ENCODE results near the gene ZNF408.
"Not testable (repeated sequence)": the region's sequence is repeated elsewhere in the genome, so short reads cannot be mapped to it uniquely, and the experiment has no call there.

Gene ZNF408

DNA sequence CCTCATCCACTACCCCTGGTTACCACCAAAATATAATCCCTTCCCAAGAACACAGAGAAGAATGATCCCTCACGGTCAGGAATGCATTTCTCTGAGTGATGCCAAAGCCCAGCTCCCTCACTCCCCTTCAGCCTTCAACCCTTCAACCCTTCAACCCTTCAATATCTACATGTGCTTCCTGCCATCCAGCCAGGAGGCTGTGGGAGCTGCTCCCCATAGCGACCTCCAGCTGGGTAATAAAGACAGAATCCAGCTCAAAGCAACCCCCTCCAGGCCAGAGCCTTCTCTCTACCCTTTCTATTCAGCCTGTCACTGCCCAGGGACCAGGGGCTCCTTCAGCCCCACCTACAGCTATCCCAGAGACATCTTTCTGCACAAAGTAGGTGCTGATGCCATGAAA is 3.1 kb upstream of the ZNF408 start:
- DNase-seq (ENCODE audit: low spot score), result no peak

DNA sequence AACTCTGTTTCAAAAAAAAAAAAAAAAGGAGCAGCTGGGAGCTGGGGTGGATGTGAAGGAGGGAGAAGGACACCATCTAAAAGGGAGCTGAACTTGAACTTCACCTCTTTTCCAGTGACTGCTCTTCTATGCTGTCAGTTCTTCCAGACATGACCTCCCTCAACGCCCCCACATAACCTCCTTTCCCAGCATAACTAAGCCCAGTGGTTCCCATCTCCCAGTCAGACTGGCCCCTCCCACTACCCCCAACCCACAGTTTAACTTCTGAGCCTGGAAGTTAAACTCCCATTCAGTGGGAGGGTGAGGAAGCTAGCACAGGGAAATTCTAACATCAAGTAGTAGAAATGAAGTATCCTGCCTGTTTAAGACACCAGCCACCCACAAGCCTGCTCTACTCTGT is 2.2 kb upstream of the ZNF408 start:
- DNase-seq (ENCODE audit: low spot score), result no peak

DNA sequence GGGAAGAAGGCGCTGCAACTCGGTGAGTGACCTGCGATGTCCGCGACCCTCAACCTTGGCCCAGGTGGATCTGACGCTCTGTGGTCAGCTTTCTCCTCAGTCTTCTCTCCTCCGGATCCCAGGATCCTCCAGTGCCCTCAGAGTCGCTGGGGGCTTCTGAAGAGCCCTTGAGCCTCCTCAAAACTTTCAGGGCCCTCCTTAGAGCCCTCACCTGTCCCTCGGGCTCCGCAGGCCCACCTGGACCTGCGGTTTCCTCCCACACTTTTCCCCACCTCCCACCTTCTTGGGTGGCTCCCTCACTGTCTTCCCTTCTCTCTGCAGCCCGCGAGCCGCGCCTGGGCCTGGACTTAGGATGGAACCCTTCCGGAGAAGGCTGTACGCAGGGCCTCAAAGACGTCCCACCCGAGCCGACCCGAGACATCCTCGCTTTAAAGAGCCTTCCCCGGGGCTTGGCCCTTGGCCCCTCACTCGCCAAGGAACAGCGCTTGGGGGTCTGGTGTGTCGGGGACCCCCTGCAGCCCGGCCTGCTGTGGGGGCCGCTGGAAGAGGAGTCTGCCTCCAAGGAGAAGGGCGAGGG is 335 bp downstream of the ZNF408 start:
- DNase-seq (ENCODE audit: low spot score), result no peak

DNA sequence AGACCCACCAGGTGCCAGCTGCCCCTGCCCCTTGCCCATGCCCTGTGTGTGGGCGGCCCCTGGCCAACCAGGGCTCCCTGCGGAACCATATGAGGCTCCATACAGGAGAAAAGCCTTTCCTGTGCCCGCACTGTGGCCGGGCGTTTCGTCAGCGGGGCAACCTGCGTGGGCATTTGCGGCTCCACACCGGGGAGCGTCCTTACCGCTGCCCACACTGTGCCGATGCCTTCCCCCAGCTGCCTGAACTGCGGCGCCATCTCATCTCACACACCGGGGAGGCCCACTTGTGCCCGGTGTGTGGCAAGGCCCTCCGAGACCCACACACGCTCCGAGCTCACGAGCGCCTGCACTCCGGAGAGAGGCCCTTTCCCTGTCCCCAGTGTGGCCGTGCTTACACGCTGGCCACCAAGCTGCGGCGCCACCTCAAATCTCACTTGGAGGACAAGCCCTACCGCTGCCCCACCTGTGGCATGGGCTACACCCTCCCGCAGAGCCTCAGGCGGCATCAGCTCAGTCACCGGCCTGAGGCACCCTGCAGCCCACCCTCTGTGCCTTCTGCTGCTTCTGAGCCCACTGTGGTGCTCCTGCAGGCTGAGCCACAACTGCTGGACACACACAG is 4.3 kb downstream of the ZNF408 start:
- DNase-seq (ENCODE audit: low spot score), result no peak

DNA sequence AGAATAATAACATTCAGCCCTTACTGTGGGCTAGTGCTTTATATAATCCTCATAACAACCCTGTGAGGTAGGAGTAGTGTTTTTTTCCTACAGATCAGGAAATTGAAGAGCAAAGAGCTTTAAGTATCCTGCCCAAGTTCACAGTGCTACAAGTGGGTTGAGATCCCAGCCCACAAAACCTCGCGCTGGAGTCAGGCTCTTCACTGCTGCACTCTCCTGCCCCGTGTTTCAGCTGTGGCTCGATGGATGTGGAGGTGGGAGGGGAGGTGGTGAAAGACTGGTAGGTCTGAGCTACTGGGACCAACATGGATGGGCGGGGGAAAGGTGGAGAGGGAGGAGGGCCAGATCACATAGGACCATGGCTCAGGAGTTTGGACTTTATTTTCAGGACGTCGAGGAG is 6.1 kb downstream of the ZNF408 start:
- DNase-seq (ENCODE audit: low spot score), result no peak

DNA sequence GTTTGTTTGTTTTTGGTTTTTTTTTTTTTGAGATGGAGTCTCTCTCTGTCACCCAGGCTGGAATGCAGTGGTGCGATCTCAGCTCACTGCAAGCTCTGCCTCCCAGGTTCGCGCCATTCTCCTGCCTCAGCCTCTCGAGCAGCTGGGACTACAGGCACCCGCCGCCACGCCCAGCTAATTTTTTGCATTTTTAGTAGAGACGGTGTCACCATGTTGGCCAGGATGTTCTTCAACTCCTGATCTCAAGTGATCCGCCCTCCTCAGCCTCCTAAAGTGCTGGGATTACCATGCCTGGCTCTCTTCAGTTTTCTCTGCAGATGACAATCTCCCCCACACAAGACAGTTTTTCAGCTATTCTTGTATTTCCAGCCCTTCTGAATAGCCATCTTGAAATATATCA is 8.5 kb downstream of the ZNF408 start:
- DNase-seq (ENCODE audit: low spot score), result not testable (repeated sequence)

DNA sequence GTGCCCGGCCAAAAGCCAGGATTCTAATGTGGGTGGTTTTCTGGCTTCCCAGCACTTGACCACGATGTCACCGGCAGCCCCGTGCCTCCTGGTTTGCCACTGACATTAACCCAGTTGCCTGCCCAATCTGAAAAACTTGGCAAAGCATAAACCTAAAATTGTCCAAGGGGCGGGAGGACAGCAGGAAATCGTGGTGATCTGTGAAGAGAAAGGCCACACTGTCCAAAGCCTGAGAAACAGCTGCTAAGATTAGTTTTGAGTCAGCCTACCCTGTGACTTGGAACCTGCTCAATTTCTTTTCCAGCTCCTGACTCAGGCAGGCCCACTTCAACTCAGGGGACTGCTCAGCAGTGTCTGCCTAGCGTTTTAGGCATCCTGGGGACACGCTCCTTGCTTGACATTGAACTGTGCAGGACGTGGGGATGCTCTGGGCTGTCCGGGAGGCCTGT is 10.0 kb downstream of the ZNF408 start:
- no peak for DNase-seq (ENCODE audit: low spot score)

DNA sequence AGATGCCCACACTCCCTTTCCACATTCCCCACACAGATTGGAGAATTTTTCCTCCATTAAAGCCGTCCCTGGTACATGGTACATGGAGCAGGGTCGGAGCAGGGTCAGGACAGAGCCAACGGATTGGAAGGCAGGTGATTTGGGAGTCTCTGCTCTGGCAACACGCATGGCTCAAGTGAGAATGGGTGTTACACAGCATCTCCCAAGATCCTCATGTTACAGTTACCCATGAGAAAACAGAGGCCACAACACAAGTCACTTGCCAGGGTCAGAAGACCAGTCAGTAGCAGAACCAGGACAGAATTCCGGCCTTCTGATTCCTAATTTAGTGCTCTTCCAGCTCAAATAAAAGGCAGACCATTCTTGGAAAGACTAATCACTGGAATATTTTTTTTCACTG is 10.5 kb downstream of the ZNF408 start:
- DNase-seq (ENCODE audit: low spot score), result no peak

DNA sequence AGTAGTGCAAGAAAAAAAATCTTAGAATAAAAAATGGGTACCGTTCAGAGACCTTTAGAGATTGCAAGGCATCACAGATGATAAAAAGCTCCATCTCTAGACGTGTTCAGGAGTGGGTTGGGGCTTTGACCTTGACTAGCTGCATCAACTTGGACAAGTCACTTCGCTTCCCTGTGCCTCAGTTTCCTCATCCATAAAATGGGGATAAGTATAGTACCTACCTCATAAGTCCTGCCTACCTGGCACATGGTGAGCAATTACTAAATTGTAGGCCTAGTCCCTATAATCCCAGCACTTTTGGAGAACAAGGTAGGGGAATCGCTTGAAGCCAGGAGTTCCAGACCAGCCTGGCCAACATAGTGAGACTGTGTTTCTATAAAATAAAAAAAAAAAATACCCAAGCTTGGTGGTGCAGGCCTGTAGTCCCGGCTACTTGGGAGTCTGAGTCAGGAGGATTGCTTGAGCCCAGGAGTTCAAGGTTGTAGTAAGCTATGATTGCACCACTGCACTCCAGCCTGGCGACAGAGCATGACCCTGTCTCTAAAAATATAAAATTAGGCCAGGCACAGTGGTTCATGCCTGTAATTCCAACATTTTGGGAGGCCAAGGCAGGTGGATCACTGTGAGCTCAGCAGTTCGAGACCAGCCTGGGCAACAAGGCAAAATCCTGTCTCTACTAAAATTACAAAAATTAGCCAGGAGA is 12.2 kb downstream of the ZNF408 start:
- no peak for DNase-seq (ENCODE audit: low spot score)

DNA sequence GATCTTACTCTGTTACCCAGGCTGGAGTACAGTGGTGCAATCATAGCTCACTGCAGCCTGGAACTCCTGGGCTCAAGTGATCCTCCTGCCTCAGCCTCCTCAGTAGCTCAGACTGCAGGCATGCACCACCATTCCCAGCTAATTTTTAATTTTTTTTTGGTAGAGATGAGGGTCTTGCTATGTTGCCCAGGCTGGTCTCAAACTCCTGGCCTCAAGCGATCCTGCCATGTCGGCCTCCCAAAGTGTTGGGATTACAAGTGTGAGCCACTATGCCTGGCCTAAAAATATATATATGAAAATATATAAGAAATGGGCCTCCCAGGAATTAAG is 17.0 kb downstream of the ZNF408 start:
- DNase-seq (ENCODE audit: low spot score), result not testable (repeated sequence)

DNA sequence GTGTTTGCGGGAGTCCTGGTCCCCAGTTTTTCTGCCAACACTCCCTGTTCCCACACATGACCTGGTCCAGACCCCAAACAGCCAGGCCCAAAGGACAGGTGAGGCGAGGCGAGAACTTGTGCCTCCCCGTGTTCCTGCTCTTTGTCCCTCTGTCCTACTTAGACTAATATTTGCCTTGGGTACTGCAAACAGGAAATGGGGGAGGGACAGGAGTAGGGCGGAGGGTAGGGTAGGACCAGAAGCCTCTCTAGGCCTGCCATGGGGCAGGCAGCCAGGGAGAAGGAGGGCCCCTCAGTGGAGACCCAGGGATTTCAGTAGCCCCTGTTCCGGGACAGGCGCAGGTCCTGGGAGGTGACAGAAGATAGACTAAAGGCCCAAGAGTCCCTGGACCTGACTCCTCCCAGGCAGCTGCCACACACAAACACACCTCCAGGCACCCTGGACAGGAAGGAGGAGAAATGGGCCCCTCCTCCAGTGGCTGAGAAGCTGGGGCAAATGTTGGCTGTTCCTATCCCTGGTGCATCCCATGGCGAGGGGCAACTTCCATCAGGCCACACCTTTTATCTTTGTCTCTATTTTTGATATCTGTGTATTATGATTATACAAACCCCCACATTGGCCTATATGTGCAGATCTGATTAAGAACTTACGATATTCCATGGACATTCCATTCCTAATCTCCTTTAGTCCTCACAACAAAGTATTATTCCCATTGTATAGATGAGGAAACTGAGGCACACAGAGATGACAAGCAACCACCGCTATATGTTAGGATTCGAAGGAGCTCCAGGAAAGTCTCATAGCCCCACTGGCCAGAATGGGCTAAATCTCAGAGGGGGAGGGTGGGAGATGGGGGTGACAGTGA is 17.6 kb downstream of the ZNF408 start:
- DNase-seq (ENCODE audit: low spot score), result peak; percentile 85

DNA sequence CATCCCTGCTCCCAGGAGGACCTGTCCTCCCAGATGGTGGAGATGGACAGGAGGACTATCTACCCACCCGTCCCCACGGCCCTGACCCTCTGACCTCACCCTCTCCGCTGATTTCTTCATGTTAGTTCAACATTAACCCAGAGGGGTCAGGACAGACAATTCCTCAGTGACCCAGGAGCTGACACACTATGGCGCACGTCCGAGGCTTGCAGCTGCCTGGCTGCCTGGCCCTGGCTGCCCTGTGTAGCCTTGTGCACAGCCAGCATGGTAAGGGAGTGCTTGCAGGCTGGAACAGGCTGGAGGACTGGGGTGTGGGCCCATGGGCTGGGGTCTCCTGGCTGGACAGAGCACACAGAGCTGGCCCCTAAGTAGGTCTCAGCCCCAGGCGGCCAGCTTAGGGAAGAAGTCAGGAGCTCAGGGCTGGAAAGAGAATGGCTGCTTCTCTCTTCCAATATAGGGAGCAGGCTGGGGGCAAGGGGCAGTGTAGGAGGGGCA is 18.3 kb downstream of the ZNF408 start, which contains the start of gene F2:
Gene F2 (plus strand): TSS at position 166 of the 495 bp plus-strand sequence. CDS start 23 bp downstream, at position 189.
- peak; percentile 84 for DNase-seq (ENCODE audit: low spot score)

DNA sequence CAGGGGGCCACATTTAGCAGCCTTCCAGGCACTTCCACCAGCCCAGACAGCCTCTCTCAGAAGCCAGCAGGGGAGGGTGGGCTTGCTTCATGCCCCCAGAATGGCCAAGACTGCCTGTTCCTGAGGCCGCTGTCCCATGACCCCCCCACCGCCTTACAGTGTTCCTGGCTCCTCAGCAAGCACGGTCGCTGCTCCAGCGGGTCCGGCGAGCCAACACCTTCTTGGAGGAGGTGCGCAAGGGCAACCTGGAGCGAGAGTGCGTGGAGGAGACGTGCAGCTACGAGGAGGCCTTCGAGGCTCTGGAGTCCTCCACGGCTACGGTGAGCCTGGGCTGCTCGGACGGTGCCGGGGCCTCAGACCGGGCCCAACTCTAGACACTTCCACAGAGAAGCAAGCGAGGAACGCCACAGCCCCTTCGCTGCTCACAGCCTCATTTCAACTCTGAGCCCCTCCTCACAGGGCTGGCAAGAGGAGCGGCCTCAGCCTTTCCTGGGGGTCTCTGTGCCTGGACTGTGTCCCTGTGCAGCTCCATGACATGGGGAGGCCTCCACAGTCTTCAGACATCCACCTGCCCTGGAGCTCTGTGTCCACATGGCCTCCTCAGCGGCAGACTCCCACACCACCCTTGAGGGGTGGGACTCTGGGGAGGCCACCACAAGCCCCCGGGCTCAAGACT is 18.9 kb downstream of the ZNF408 start:
- DNase-seq (ENCODE audit: low spot score), result no peak

DNA sequence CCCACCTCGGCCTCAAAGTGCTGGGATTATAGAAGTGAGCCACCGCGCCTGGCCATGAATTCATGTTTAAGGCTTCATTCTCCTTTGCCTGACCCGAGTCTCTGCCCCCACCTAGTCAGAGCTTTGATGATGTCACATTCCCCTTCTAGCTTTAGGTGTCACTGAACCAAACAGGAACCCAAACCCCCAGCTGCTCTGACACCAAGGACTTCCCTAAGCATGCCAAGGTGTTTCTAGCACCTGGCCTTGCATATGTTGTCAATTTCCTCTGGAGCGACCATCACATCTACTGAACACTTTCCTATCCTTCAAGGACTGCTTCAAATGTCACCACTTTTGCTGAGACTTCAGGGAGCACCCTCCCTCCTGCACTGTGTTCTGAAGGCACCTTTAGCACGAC is 20.5 kb downstream of the ZNF408 start:
- DNase-seq (ENCODE audit: low spot score), result no peak

DNA sequence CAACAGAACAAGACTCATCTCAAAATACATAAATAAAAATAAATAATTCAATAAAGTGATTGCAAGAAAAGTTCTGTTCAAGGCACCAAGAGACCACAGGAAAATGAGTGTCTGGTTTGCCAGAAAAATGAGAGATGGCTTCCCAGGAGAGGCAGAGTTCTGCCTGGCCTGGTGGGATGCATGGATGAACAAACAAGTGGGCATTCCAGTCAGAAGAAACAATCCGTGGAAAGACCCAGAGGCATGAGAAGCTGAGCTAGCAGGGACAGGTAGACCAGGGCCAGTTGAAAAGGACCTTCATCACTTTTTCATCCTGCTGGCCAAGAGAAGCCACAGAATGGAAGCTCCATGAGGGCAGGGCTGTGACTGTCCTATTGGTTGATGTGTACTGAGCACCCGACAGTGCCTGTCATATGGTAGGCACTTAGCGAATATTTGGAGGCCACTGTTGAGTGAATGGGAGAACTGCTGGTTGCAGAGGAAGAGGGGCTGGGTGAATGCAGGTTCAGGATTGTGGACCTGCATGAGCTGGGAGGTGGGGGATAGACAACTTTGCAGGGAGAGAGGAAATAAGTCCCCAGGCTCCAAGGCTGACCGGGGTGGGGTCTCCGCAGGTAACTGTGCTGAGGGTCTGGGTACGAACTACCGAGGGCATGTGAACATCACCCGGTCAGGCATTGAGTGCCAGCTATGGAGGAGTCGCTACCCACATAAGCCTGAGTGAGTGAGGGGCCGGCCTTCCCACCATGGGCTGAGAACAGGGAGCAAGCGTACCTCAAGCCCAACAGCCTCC is 21.9 kb downstream of the ZNF408 start:
- DNase-seq (ENCODE audit: low spot score), result no peak

DNA sequence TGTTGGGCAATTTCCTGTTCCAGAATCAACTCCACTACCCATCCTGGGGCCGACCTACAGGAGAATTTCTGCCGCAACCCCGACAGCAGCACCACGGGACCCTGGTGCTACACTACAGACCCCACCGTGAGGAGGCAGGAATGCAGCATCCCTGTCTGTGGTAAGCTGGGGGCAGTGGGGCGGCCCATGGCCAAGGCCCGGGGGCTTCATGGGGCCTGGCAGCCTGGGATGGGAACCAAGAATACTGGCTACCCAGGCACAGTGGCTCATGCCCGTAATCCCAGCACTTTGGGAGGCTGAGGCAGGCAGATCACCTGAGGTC is 22.5 kb downstream of the ZNF408 start:
- DNase-seq (ENCODE audit: low spot score), result no peak

DNA sequence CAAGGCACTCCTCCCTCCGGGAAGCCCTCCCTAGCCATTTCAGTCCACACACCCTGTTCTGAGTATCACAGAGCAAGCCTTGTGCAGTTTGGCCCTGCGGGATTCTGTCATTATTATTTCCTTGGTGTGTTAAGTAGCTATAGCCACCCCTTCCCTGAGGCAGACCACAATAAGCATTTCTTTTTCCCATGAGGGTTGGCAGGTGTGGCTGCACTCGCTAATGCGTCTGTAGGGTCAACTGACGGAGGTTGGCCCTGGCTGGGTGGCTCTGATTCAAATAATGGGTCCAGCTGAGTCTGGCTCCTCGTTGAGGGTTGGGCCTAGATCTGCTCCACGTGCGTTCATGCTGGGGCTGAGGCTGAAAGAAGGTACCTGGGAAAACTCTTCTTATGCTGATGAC is 23.3 kb downstream of the ZNF408 start:
- no peak for DNase-seq (ENCODE audit: low spot score)

DNA sequence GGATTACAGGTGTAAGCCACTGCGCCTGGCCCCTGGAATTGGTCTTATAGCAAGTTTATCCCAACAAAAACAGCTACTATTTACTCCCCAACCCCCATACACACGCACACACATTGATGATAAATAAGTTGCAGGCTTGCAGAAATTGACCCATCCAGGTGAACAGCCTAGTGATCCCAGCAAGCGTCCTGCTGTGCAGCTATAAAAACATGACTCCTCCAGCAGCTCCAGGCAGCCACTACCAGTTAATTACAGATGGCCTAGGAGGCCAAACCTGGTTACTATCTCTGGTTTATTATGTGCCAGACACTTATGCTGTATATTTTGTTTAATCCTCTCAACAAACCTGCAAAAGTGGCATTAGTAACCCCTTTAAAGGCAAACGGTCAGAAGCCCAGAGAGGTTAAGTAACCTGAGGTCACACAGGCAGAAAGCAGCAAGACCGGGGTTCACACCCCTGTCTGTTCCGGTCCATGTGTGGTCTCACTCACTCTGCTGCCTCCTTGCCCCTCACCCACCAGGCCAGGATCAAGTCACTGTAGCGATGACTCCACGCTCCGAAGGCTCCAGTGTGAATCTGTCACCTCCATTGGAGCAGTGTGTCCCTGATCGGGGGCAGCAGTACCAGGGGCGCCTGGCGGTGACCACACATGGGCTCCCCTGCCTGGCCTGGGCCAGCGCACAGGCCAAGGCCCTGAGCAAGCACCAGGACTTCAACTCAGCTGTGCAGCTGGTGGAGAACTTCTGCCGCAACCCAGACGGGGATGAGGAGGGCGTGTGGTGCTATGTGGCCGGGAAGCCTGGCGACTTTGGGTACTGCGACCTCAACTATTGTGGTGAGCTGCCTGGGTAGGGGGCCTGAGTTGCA is 24.7 kb downstream of the ZNF408 start:
- no peak for DNase-seq (ENCODE audit: low spot score)

DNA sequence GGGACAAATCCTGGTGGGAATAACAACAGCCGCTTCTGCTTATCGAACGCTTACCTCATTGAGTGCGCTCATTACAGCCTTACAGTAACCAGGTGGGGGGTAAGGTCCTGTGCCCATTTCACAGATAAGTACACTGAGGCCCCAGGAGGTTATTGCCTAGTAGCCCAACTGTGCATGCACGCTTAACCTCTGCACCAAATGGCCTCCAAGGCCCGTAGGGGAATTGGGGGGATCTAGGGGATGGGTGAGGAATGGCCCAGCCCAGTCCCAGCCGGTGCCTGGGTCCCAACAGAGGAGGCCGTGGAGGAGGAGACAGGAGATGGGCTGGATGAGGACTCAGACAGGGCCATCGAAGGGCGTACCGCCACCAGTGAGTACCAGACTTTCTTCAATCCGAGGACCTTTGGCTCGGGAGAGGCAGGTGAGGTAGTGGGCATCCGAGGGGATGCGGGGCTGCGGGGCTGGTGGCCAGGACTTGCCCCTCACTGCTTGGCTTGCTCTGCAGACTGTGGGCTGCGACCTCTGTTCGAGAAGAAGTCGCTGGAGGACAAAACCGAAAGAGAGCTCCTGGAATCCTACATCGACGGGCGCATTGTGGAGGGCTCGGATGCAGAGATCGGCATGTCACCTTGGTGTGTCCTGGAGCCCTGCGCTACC is 25.5 kb downstream of the ZNF408 start:
- DNase-seq (ENCODE audit: low spot score), result no peak
